RWPE2 (cell line): Measurements from ENCODE around the gene TLCD1.
A peak's percentile ranks its signal among the peaks of the same experiment; 100 is the strongest.

Source experiments
- ATAC-seq: fragments of 200-7000 bp; cut with Tn5 transposase; 3 replicates; pipeline ENCODE4 v1.9.1; 2021; ENCODE audit warnings: low read depth
- DNase-seq: peaks from one replicate; pipeline ENCODE4 v3.0.0-alpha.2; 2020; ENCODE audit warnings: low spot score
- H3K27ac ChIP-seq: fragments of 450-650 bp; 2 replicates; pipeline ENCODE4 v1.5.1; 2017; ENCODE audit warnings: mild to moderate bottlenecking; ENCODE audit not compliant: poor library complexity, severe bottlenecking
- H3K27me3 ChIP-seq: fragments of 250-450 bp; sonication (Bioruptor Pico); 2 replicates; pipeline ENCODE4 v1.5.1; 2021; ENCODE audit warnings: mild to moderate bottlenecking, moderate library complexity; ENCODE audit not compliant: insufficient read depth, poor library complexity, severe bottlenecking
- H3K36me3 ChIP-seq: fragments of 250-450 bp; sonication (Bioruptor Pico); 2 replicates; pipeline ENCODE4 v1.5.1; 2020; ENCODE audit warnings: low read depth, mild to moderate bottlenecking, moderate library complexity
- H3K4me1 ChIP-seq: fragments of 250-450 bp; sonication (Bioruptor Pico); 2 replicates; pipeline ENCODE4 v1.5.1; 2021; ENCODE audit warnings: mild to moderate bottlenecking, moderate library complexity; ENCODE audit not compliant: insufficient read depth, poor library complexity, severe bottlenecking
- H3K4me3 ChIP-seq: fragments of 250-450 bp; sonication (Bioruptor Pico); 2 replicates; pipeline ENCODE4 v1.5.1; 2021; ENCODE audit warnings: mild to moderate bottlenecking, moderate library complexity; ENCODE audit not compliant: severe bottlenecking
- H3K9me3 ChIP-seq: fragments of 250-450 bp; sonication (Bioruptor Pico); 2 replicates; pipeline ENCODE4 v1.5.1; 2021; ENCODE audit warnings: mild to moderate bottlenecking, moderate library complexity; ENCODE audit not compliant: severe bottlenecking
- CTCF ChIP-seq: fragments of 450-650 bp; IDR thresholded peaks from one replicate; pipeline ENCODE4 v1.5.1; 2017; ENCODE audit warnings: mild to moderate bottlenecking, moderate library complexity; ENCODE audit not compliant: poor library complexity, severe bottlenecking

Gene TLCD1

DNA sequence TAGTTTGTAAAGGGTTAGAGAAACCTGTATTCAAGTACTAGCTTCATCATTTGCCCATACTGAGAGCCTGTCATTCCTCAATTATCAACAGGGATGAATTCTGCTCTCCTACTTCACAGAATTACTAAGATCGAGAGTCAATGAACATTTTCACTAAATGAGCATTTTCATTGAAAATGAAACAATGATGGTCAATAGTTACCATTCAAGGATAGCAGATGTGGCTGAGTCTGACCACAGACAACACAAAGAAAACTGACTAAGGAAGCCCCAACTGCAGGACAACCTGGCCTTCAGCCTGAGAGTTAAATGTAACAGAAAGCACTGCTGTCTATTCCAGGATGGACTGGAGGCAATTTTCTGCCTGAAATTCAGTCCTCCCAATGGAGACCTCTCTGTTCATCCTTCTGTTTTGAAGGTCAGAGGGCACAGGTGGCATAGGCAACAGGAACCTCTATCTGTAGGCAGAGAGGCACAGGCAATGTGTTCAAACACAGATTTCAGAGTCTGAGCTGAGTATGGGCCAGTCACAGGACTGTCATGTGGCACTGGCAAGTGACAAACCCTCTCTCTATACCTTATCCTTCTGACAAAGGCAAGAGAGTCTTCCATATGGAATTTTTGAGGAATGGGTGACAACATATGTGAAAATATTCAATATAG is 37.2 kb upstream of the TLCD1 start:
- ATAC-seq (no peak), DNase-seq (no peak)
- H3K36me3 ChIP-seq: peaks cover 66% of the 10 kb centered on the region
- H3K4me3 ChIP-seq: no peak overlapping the region
- H3K9me3 ChIP-seq: no peaks in the 10 kb centered on the region
- no peak for TF ChIP-seq CTCF
- no peaks in the 10 kb centered on the region for H3K27me3 ChIP-seq
- no peaks in the 10 kb centered on the region for H3K4me1 ChIP-seq
- H3K27ac ChIP-seq: no peak overlapping the region

- Histone ChIP-seq H3K9me3 (no peaks in the 10 kb centered on the region), H3K4me1 (no peaks in the 10 kb centered on the region), H3K36me3 (peaks cover 66% of the 10 kb centered on the region), H3K4me3 (no peak overlapping the region), H3K27ac (peak overlapping the region; percentile 17), H3K27me3 (no peaks in the 10 kb centered on the region)
- DNase-seq (no peak), ATAC-seq (peak; percentile 47; the same call in 2 of the 3 replicates)
- no peak for TF ChIP-seq CTCF
Measured at GRCh38 chr17:28760601-28761562, 34.8 kb upstream of the TLCD1 start.

- H3K36me3 ChIP-seq: peaks cover 57% of the 10 kb centered on the region
- no peak overlapping the region for H3K4me3 ChIP-seq
- no peaks in the 10 kb centered on the region for H3K27me3 ChIP-seq
- no peak for TF ChIP-seq CTCF
- H3K9me3 ChIP-seq: no peaks in the 10 kb centered on the region
- no peak for ATAC-seq
- no peak overlapping the region for H3K27ac ChIP-seq
- no peaks in the 10 kb centered on the region for H3K4me1 ChIP-seq
- no peak for DNase-seq
Measured at GRCh38 chr17:28759256-28759865, 33.3 kb upstream of the TLCD1 start.

DNA sequence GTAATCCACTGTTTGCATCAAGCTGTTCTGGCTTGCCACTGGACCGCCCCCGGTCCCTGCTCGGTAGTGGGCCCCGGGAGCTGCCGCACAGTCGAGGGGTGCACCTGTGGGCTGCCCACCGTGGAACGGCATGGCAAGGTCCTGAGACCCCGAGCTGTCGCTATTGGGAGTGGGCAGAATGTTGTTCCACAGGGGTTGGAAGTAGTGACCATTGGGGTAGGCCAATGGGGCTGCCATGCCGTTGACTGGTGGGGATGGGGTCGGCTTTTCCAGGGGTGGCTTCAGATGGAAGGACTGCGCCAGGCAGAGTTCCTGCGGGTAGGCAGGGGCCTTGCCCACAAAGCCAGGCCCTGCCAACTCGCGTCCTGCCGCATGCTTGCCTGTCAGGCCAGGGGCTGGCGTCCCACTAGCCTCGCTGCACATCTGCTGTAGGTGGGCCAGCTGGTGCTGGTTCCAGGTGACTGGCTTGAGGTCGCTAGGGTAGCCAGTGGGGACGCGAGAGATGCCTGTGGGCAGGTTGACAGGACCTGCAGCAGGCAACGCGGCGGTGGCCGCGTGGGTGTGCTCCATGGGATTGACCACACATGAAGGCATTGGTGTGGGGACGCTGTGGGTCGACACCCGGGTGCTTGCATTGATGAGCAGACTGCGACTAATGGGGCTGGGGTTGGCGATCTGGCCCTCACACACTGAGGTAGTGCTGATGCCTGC is 32.5 kb upstream of the TLCD1 start:
- no peak for TF ChIP-seq CTCF
- ATAC-seq (no peak), DNase-seq (no peak)
- H3K4me1 ChIP-seq: no peaks in the 10 kb centered on the region
- H3K36me3 ChIP-seq: peaks cover 53% of the 10 kb centered on the region
- H3K27ac ChIP-seq: no peak overlapping the region
- no peaks in the 10 kb centered on the region for H3K9me3 ChIP-seq
- no peaks in the 10 kb centered on the region for H3K27me3 ChIP-seq
- no peak overlapping the region for H3K4me3 ChIP-seq
